Smooth muscle cell of bladder (primary cell): ENCODE data around the gene CWC22. TPM values are rescaled to one million over a fixed set of nuclear protein-coding genes. Genes with fewer than 3 reads are reported as not detected.

Source experiments
- total RNA-seq: library from RNA; depleted of rRNA; stranded (reverse); fragments of >200 nt; gene quantifications from 2 replicates; pipeline ENCODE4 v1.2.3, GENCODE V29; 2014

The CWC22 gene
- total RNA-seq = 11.9 and 15.8 TPM in 2 replicates

DNA sequence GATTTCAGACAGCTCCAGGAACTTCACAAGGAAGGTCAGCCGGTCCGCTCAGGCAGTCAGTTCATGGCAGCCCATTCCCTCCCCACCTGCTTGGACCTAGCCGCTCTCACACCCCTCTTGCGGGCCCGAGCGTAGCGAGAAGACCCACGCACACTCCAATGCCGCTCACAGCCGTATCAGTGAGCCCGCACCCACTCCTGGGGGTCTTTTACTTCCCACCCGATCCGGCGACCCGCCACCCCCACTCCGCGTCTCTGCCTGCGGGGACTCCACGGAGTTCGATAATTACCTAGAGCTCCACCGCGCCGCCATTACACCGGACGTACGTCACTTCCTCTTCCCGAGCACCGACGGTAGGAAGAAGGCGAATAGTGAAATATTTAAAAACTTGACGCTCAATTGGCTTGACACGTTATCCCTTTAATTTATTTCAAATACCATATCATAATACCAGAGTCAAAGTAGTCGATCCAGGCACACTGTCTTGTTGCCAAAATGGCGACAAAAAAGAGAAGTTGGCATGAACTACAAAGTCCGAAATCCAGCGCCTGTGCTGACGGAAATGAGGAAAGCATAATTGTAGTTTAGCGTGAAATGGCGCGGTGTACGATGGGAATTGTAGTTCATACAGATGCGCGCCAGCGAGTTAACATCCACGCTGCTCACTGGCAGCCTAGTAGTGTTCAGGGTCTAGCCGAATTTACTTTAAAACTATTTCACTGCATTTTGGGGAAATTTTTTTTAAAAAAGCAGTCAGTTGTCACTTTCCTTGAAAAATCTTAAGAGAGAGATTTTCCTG lies at the start of gene CWC22:
Gene CWC22 (minus strand): TSS at position 517 of the 799 bp plus-strand sequence. CDS start 13,956 bp downstream, outside the sequence.

Other genes starting within 250 kb of the CWC22 start
- 0.09 TPM in 1 of 2 replicates, not detected in the other for gene ZNF385B, start 145.7 kb downstream of the CWC22 start, total RNA-seq